HepG2 (cell line): ENCODE data around the gene DDC. TPM values are rescaled to one million over a fixed set of nuclear protein-coding genes. Genes with fewer than 3 reads are reported as not detected.

Experiments used
- ATAC-seq: fragments of 200-7000 bp; cut with Tn5 transposase; 3 replicates; pipeline ENCODE4 v1.9.1; 2020; ENCODE audit warnings: mild to moderate bottlenecking, moderate library complexity
- BruUV-seq: library from RNA; stranded (reverse); fragments of 400-500 nt; replicated peaks from 2 replicates; lab custom pipeline; 2021; lab: Mats Ljungman, UMichigan
- CTCF ChIA-PET: fragments of 300-600 bp; formaldehyde crosslinking; extraction: SDS; loops from one replicate; lab custom pipeline; 2021; ENCODE audit warnings: low total read pairs, inconsistent platforms, low intra/inter-chr PET ratio; lab: Yijun Ruan, JAX
- POLR2A ChIA-PET: fragments of 350-600 bp; sonication (Branson Sonifier 250); formaldehyde crosslinking; loops from one replicate; lab custom pipeline; 2020; ENCODE audit warnings: antibody characterized with exemption, inconsistent platforms; lab: Yijun Ruan, JAX
- DNase-seq: peaks from one replicate; pipeline ENCODE4 v3.0.0-alpha.2; 2015; ENCODE audit warnings: low spot score
- FAIRE-seq: peaks from 3 replicates; lab custom pipeline; 2011; peaks lifted over from hg19 to GRCh38; lab: Jason Lieb, UNC
- H2AFZ ChIP-seq: one replicate; pipeline ENCODE4 v1.6.1; 2011; ENCODE audit warnings: low read length, inconsistent platforms
- H3K27ac ChIP-seq: fragments of 300-600 bp; 3 replicates; pipeline ENCODE4 v1.8.0; 2011; ENCODE audit warnings: mixed run types, mild to moderate bottlenecking, mixed read lengths, low read length, inconsistent platforms; ENCODE audit not compliant: insufficient read depth; ENCODE audit errors: extremely low read length
- H3K27me3 ChIP-seq, 2 experiments: fragments of 200-600 bp in 1 of 2; 2 replicates in 1 of 2; 3 replicates in 1 of 2; pipeline versions ENCODE4 v1.6.0 to v1.8.0; 2011; ENCODE audit warnings: low read length in 2 of 2, mild to moderate bottlenecking in 2 of 2, moderate library complexity in 2 of 2, inconsistent platforms in 1 of 2; ENCODE audit not compliant: insufficient read depth in 2 of 2, control insufficient read depth in 1 of 2
- H3K36me3 ChIP-seq, 2 experiments: fragments of 200-600 bp in 1 of 2; replicated peaks in 1 of 2; 2 replicates in 1 of 2; 3 replicates in 1 of 2; pipeline versions ENCODE4 v1.5.1 to v1.8.0; 2011; ENCODE audit warnings: low read length in 2 of 2, inconsistent platforms in 1 of 2; ENCODE audit not compliant: insufficient read depth in 2 of 2, control insufficient read depth in 1 of 2
- H3K4me1 ChIP-seq: 2 replicates; pipeline ENCODE4 v1.5.1; 2012; ENCODE audit warnings: low read length, inconsistent platforms; ENCODE audit not compliant: insufficient read depth
- H3K4me2 ChIP-seq: 2 replicates; pipeline ENCODE4 v1.6.0; 2011; ENCODE audit warnings: low read depth, low read length, inconsistent platforms
- H3K4me3 ChIP-seq, 3 experiments: fragments of 200-600 bp in 1 of 3; sonication (generic), shearing (Covaris generic) in 1 of 3; replicated peaks in 1 of 3; 2 replicates each; pipeline ENCODE4 v1.5.1; 2011 to 2016; ENCODE audit warnings: low read length in 3 of 3, inconsistent platforms in 2 of 3, low read depth in 2 of 3, mild to moderate bottlenecking in 2 of 3, control low read depth in 1 of 3, mixed read lengths in 1 of 3; ENCODE audit not compliant: insufficient read depth in 1 of 3
- H3K79me2 ChIP-seq: one replicate; pipeline ENCODE4 v1.6.1; 2011; ENCODE audit warnings: low read length, inconsistent platforms; ENCODE audit not compliant: insufficient read depth
- H3K9ac ChIP-seq: 2 replicates; pipeline ENCODE4 v1.6.0; 2011; ENCODE audit warnings: mild to moderate bottlenecking, low read depth, low read length, inconsistent platforms; ENCODE audit not compliant: insufficient read depth
- H3K9me3 ChIP-seq: 2 replicates; pipeline ENCODE4 v1.5.1; 2012; ENCODE audit warnings: mild to moderate bottlenecking, low read length
- H4K20me1 ChIP-seq: 2 replicates; pipeline ENCODE4 v1.6.0; 2011; ENCODE audit warnings: inconsistent platforms, mild to moderate bottlenecking, low read length, moderate library complexity; ENCODE audit not compliant: insufficient read depth
- CC2D1A ChIP-seq: sonication (generic); formaldehyde crosslinking; IDR thresholded peaks from 2 replicates; pipeline ENCODE4 v1.8.1; 2023; ENCODE audit warnings: mild to moderate bottlenecking, missing genetic modification reagents
- EEA1 ChIP-seq: sonication (generic); formaldehyde crosslinking; IDR thresholded peaks from 2 replicates; pipeline ENCODE4 v1.5.1; 2020; ENCODE audit warnings: mild to moderate bottlenecking, missing genetic modification reagents, borderline replicate concordance
- FLYWCH1 ChIP-seq: sonication (generic); formaldehyde crosslinking; IDR thresholded peaks from 2 replicates; pipeline ENCODE4 v1.8.1; 2023; ENCODE audit warnings: mild to moderate bottlenecking, missing genetic modification reagents
- GLI4 ChIP-seq: sonication (generic); formaldehyde crosslinking; IDR thresholded peaks from 2 replicates; pipeline ENCODE4 v1.5.1; 2020; ENCODE audit warnings: missing genetic modification reagents, mild to moderate bottlenecking, moderate library complexity, borderline replicate concordance
- NFE2L1 ChIP-seq: sonication (generic); formaldehyde crosslinking; IDR thresholded peaks from 2 replicates; pipeline ENCODE4 v1.4.0; 2020; ENCODE audit warnings: missing genetic modification reagents, mild to moderate bottlenecking, borderline replicate concordance
- NRL ChIP-seq: sonication (generic); formaldehyde crosslinking; IDR thresholded peaks from 2 replicates; pipeline ENCODE4 v1.5.0; 2020; ENCODE audit warnings: missing genetic modification reagents, mild to moderate bottlenecking, moderate library complexity, borderline replicate concordance
- RFX5 ChIP-seq: IDR thresholded peaks from 2 replicates; pipeline ENCODE4 v1.6.1; 2011; ENCODE audit warnings: low read depth, low read length, improper control_type of control experiment
- SOX5 ChIP-seq: IDR thresholded peaks from 2 replicates; pipeline ENCODE4 v1.6.1; 2016; ENCODE audit warnings: borderline replicate concordance
- ZMAT3 ChIP-seq: sonication (generic); formaldehyde crosslinking; conservative IDR thresholded peaks from 2 replicates; pipeline ENCODE4 v1.7.0; 2021; ENCODE audit warnings: missing genetic modification reagents
- ZNF101 ChIP-seq: sonication (generic); formaldehyde crosslinking; IDR thresholded peaks from 2 replicates; pipeline ENCODE4 v1.4.0; 2020; ENCODE audit warnings: mild to moderate bottlenecking, low read depth, missing genetic modification reagents, borderline replicate concordance
- ZNF484 ChIP-seq: sonication (generic); formaldehyde crosslinking; IDR thresholded peaks from 2 replicates; pipeline ENCODE4 v1.5.1; 2020; ENCODE audit warnings: mild to moderate bottlenecking, low read depth, missing genetic modification reagents, borderline replicate concordance
- ZNF660 ChIP-seq: sonication (generic); formaldehyde crosslinking; IDR thresholded peaks from 2 replicates; pipeline ENCODE4 v1.5.1; 2020; ENCODE audit warnings: mild to moderate bottlenecking, low read depth, missing genetic modification reagents, borderline replicate concordance
- ZNF879 ChIP-seq: sonication (generic); formaldehyde crosslinking; IDR thresholded peaks from 2 replicates; pipeline ENCODE4 v1.8.1; 2023; ENCODE audit warnings: missing genetic modification reagents
- ZSCAN25 ChIP-seq: sonication (generic); formaldehyde crosslinking; IDR thresholded peaks from 2 replicates; pipeline ENCODE4 v1.8.0; 2022; ENCODE audit warnings: mild to moderate bottlenecking, missing genetic modification reagents
- WGBS: methylation state at CpG from one replicate; pipeline ENCODE4 v1.1.6; 2017; ENCODE audit warnings: low lambda C conversion rate; 5-methylcytosine and 5-hydroxymethylcytosine counted together
- in situ Hi-C: cut with HindIII; loops from 2 replicates; pipeline ENCODE4 v1.10.0; 2017; ENCODE audit warnings: low pct_unique_long_range_greater_than_20kb; ENCODE audit not compliant: extremely low pct_ligation_motif_present
- intact Hi-C: fragments of 100-400 bp; cut with micrococcal nuclease; formaldehyde crosslinking; loops from one replicate; pipeline ENCODE4 v1.10.0; 2022; ENCODE audit not compliant: unreplicated experiment
- polyA plus RNA-seq, 8 experiments: library from polyadenylated mRNA; depleted of rRNA in 3 of 8; stranded (reverse) in 7 of 8; unstranded in 1 of 8; fragments of >200 nt; fragmentation: Illumina TruSeq in 4 of 8; extraction: Trizol in 4 of 8; gene quantifications; 2 replicates each; pipeline versions ENCODE4 v1.2.1 to v1.2.3, GENCODE V29; 2011 to 2016; ENCODE audit warnings: low read depth in 4 of 8, missing spikeins in 1 of 8, mixed read lengths in 1 of 8; ENCODE audit not compliant: insufficient read depth in 1 of 8
- total RNA-seq, 5 experiments: library from RNA; depleted of rRNA; stranded (reverse); fragments of >200 nt; fragmentation: Illumina TruSeq; extraction: Trizol; gene quantifications; 2 replicates each; pipeline ENCODE4 v1.2.3, GENCODE V29; 2016; ENCODE audit warnings: low read depth in 1 of 5
- TF ChIP-seq, protein P1 (sequence below): sonication (generic); formaldehyde crosslinking; conservative IDR thresholded peaks from 2 replicates; pipeline ENCODE4 v1.5.0; 2020; ENCODE audit warnings: missing genetic modification reagents
- TF ChIP-seq, protein P2 (sequence below): sonication (generic); formaldehyde crosslinking; IDR thresholded peaks from 2 replicates; pipeline ENCODE4 v1.5.0; 2020; ENCODE audit warnings: mild to moderate bottlenecking, missing genetic modification reagents, borderline replicate concordance

DDC gene
- total and polyA plus RNA-seq, 2 of the 13 experiments (the other 11 are each of a cell fraction or from before 2014, with no cell fraction given), result 11.7 to 93.3 TPM

DNA sequence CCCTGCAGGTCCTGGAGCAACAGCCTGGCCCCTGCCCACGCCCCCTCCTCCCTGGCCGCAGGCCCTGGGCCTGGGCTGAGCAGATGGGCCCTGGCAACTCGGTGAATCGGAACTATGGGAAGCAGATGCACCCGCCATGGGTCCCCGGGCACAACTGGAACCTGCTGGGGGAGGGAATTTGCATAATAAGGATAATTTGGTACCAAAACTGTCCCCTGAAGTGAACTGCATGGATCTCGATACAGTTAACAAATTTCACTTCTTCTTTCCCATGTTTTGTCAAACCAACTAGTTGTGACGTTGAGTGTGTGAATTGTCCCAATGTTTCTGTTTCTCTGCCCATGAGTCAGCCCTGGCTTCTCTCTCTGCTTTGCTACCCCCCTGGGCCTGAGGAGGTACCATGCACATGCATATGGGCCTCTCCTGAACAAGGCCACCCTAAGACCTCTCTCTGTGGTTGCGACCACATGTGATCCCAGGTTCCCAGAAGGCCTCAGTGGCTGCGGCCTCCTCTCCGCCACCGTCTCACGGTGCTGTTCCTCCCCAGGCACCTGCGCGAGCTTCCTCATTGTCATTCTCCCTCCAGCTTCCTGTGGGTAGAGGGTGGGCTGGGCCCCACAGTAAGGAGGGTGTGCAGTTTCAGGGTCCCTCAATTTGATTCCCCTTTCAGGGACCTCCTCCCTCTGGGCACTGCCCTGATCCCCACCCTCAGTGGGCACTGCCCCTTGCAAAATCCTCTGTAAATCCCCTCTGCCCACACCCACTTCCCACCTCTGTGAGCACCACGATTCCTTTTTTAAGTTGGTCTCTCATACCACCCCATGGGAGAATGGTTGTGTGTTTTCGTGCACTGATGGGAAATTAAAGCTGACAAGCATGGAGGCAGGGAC is 155.1 kb downstream of the DDC start:
- FAIRE-seq, result no peak
- intact Hi-C loops, result no loop called here
- POLR2A ChIA-PET, result no interaction called here
- TF ChIP-seq FLYWCH1 (CRISPR knock-in tag), result no peak
- TF ChIP-seq ZNF484 (CRISPR knock-in tag), result no peak
- no peak for TF ChIP-seq SOX5 (CRISPR knock-in tag)
- no peak for TF ChIP-seq ZSCAN25 (CRISPR knock-in tag)
- no peak for TF ChIP-seq RFX5
- TF ChIP-seq, protein P1, sequence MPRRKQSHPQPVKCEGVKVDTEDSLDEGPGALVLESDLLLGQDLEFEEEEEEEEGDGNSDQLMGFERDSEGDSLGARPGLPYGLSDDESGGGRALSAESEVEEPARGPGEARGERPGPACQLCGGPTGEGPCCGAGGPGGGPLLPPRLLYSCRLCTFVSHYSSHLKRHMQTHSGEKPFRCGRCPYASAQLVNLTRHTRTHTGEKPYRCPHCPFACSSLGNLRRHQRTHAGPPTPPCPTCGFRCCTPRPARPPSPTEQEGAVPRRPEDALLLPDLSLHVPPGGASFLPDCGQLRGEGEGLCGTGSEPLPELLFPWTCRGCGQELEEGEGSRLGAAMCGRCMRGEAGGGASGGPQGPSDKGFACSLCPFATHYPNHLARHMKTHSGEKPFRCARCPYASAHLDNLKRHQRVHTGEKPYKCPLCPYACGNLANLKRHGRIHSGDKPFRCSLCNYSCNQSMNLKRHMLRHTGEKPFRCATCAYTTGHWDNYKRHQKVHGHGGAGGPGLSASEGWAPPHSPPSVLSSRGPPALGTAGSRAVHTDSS, result no peak
- TF ChIP-seq EEA1, result no peak
- no peak for TF ChIP-seq NRL (CRISPR knock-in tag)
- no peak for TF ChIP-seq GLI4
- TF ChIP-seq ZNF879 (CRISPR knock-in tag), result no peak
- TF ChIP-seq NFE2L1, result no peak
- TF ChIP-seq CC2D1A, result no peak
- TF ChIP-seq, protein P2, sequence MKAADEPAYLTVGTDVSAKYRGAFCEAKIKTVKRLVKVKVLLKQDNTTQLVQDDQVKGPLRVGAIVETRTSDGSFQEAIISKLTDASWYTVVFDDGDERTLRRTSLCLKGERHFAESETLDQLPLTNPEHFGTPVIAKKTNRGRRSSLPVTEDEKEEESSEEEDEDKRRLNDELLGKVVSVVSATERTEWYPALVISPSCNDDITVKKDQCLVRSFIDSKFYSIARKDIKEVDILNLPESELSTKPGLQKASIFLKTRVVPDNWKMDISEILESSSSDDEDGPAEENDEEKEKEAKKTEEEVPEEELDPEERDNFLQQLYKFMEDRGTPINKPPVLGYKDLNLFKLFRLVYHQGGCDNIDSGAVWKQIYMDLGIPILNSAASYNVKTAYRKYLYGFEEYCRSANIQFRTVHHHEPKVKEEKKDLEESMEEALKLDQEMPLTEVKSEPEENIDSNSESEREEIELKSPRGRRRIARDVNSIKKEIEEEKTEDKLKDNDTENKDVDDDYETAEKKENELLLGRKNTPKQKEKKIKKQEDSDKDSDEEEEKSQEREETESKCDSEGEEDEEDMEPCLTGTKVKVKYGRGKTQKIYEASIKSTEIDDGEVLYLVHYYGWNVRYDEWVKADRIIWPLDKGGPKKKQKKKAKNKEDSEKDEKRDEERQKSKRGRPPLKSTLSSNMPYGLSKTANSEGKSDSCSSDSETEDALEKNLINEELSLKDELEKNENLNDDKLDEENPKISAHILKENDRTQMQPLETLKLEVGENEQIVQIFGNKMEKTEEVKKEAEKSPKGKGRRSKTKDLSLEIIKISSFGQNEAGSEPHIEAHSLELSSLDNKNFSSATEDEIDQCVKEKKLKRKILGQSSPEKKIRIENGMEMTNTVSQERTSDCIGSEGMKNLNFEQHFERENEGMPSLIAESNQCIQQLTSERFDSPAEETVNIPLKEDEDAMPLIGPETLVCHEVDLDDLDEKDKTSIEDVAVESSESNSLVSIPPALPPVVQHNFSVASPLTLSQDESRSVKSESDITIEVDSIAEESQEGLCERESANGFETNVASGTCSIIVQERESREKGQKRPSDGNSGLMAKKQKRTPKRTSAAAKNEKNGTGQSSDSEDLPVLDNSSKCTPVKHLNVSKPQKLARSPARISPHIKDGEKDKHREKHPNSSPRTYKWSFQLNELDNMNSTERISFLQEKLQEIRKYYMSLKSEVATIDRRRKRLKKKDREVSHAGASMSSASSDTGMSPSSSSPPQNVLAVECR, result no peak
- TF ChIP-seq ZNF660 (CRISPR knock-in tag), result no peak
- no peak for TF ChIP-seq ZNF101
- TF ChIP-seq ZMAT3 (CRISPR knock-in tag), result no peak

More for the DNA sequence above, 155.1 kb downstream of the DDC start:
- Histone ChIP-seq H3K4me2 (no peak overlapping the region), H3K27ac (no peak overlapping the region), H2AFZ (no peak overlapping the region), H3K36me3 (no peaks in the 10 kb centered on the region), H3K9ac (no peak overlapping the region), H3K9me3 (no peaks in the 10 kb centered on the region), H3K4me1 (no peaks in the 10 kb centered on the region), H3K79me2 (no peaks in the 10 kb centered on the region), H4K20me1 (no peaks in the 10 kb centered on the region), H3K27me3 (peaks cover 0 to 29% of the 10 kb centered on the region in 2 experiments; a peak in 2 of 5 replicates), H3K4me3 (no peak overlapping the region)
- WGBS, result 51% methylated on average over 11 of the region's 17 CpGs
- CTCF ChIA-PET, result no interaction called here
- no TSS peak for BruUV-seq
- ATAC-seq, result no peak; the same call in 2 of the 3 replicates
- no peak for DNase-seq
- in situ Hi-C loops, result loop anchor here (10.0 kb wide), 2 partner anchors 205 to 265 kb away; no protein-coding TSS in a partner anchor
